GM12878 (cell line): ENCODE measurements around the gene GOLGA5. TPM values are rescaled to one million over a fixed set of nuclear protein-coding genes. Genes with fewer than 3 reads are reported as not detected.

Experiments
- ATAC-seq: fragments of 200-7000 bp; cut with Tn5 transposase; 3 replicates; pipeline ENCODE4 v1.9.1; 2020; ENCODE audit warnings: mild to moderate bottlenecking, moderate library complexity
- BruUV-seq: library from RNA; stranded (reverse); fragments of 400-500 nt; replicated peaks from 2 replicates; lab custom pipeline; 2021; lab: Mats Ljungman, UMichigan
- CTCF ChIA-PET: fragments of 300-600 bp; sonication (Branson Sonifier 250); formaldehyde crosslinking; extraction: SDS; loops from one replicate; lab custom pipeline; 2021; ENCODE audit warnings: inconsistent platforms; lab: Yijun Ruan, JAX
- POLR2A ChIA-PET: fragments of 350-600 bp; formaldehyde crosslinking; extraction: SDS; loops from one replicate; lab custom pipeline; 2021; ENCODE audit warnings: inconsistent platforms; lab: Charles Lee
- RAD21 ChIA-PET: fragments of 300-600 bp; sonication (Branson Sonifier 250); formaldehyde crosslinking; loops from one replicate; lab custom pipeline; 2023; ENCODE audit warnings: antibody characterized with exemption; ENCODE audit not compliant: unreplicated experiment; lab: Charles Lee
- SMC1A ChIA-PET: fragments of 300-600 bp; sonication (Branson Sonifier 250); formaldehyde crosslinking; loops from one replicate; lab custom pipeline; 2023; ENCODE audit not compliant: unreplicated experiment, uncharacterized antibody; lab: Charles Lee
- DNase-seq: peaks from one replicate; pipeline ENCODE4 v3.0.0-alpha.2; 2011; ENCODE audit warnings: low read depth, low spot score
- FAIRE-seq: peaks from 3 replicates; lab custom pipeline; 2011; peaks lifted over from hg19 to GRCh38; lab: Jason Lieb, UNC
- H2AFZ ChIP-seq: 2 replicates; pipeline ENCODE4 v1.6.0; 2011; ENCODE audit warnings: low read depth, low read length, control low read depth; ENCODE audit not compliant: control insufficient read depth
- H3K27ac ChIP-seq: 2 replicates; pipeline ENCODE4 v1.5.1; 2011; ENCODE audit warnings: control low read depth; ENCODE audit not compliant: control insufficient read depth, insufficient read depth
- H3K27me3 ChIP-seq, 2 experiments: replicated peaks in 1 of 2; 2 replicates each; pipeline versions ENCODE4 v1.6.0 to v1.6.1; 2011; ENCODE audit warnings: low read length in 1 of 2; ENCODE audit not compliant: control insufficient read depth in 2 of 2, insufficient read depth in 2 of 2
- H3K36me3 ChIP-seq, 2 experiments: 2 replicates each; pipeline ENCODE4 v1.5.1; 2011; ENCODE audit warnings: low read length in 1 of 2; ENCODE audit not compliant: control insufficient read depth in 2 of 2, insufficient read depth in 2 of 2
- H3K4me1 ChIP-seq: 2 replicates; pipeline ENCODE4 v1.6.1; 2011; ENCODE audit warnings: mild to moderate bottlenecking, low read length, moderate library complexity, mixed read lengths; ENCODE audit not compliant: control insufficient read depth, insufficient read depth
- H3K4me2 ChIP-seq: 2 replicates; pipeline ENCODE4 v1.6.0; 2011; ENCODE audit warnings: control low read depth; ENCODE audit not compliant: control insufficient read depth, insufficient read depth
- H3K4me3 ChIP-seq: fragments of 200-600 bp; sonication (generic); 2 replicates; pipeline ENCODE4 v1.5.1; 2016
- H3K79me2 ChIP-seq: 2 replicates; pipeline ENCODE4 v1.6.0; 2011; ENCODE audit warnings: low read length; ENCODE audit not compliant: control insufficient read depth, insufficient read depth
- H3K9ac ChIP-seq: 2 replicates; pipeline ENCODE4 v1.8.0; 2011; ENCODE audit warnings: low read length, control low read depth, mixed read lengths; ENCODE audit not compliant: control insufficient read depth, insufficient read depth
- H3K9me3 ChIP-seq: replicated peaks from 3 replicates; pipeline ENCODE4 v1.5.1; 2011; ENCODE audit warnings: mild to moderate bottlenecking, low read length; ENCODE audit not compliant: control insufficient read depth, insufficient read depth
- H4K20me1 ChIP-seq: 2 replicates; pipeline ENCODE4 v1.6.0; 2011; ENCODE audit not compliant: control insufficient read depth, insufficient read depth
- ATF7 ChIP-seq: fragments of 450-650 bp; IDR thresholded peaks from 2 replicates; pipeline ENCODE4 v1.6.1; 2016; ENCODE audit warnings: low read depth, mild to moderate bottlenecking
- BCL11A ChIP-seq: IDR thresholded peaks from 2 replicates; pipeline ENCODE4 v1.6.1; 2011; ENCODE audit warnings: low read depth, low read length
- IKZF2 ChIP-seq, 2 experiments: fragments of 450-650 bp; IDR thresholded peaks; 2 replicates each; pipeline ENCODE4 v1.6.1; 2017; ENCODE audit warnings: mild to moderate bottlenecking in 2 of 2, moderate library complexity in 2 of 2
- JUNB ChIP-seq: IDR thresholded peaks from 2 replicates; pipeline ENCODE4 v1.6.1; 2016; ENCODE audit warnings: antibody characterized with exemption, mild to moderate bottlenecking
- WGBS: methylation state at CpG from one replicate; pipeline ENCODE4 v1.1.6; 2016; ENCODE audit warnings: low lambda C conversion rate; ENCODE audit not compliant: insufficient replicate concordance, insufficient coverage; ENCODE audit errors: missing lambda C conversion rate; 5-methylcytosine and 5-hydroxymethylcytosine counted together
- in situ Hi-C: fragments of 300-500 bp; cut with MboI; formaldehyde crosslinking; loops from 9 replicates; pipeline ENCODE4 v1.14.3; 2018; ENCODE audit warnings: mixed read lengths
- intact Hi-C: fragments of 100-400 bp; cut with micrococcal nuclease; formaldehyde crosslinking; loops from one replicate; pipeline ENCODE4 v1.14.2; 2022; ENCODE audit not compliant: unreplicated experiment
- polyA plus RNA-seq, 11 experiments: library from polyadenylated mRNA; depleted of rRNA in 4 of 11; unstranded in 6 of 11; stranded (reverse) in 5 of 11; fragments of >200 nt; fragmentation: Nextera tagmentation in 4 of 11; fragmentation: Illumina TruSeq in 1 of 11; extraction: Ambion mirVana in 4 of 11; extraction: Trizol in 1 of 11; gene quantifications; 1 replicate in 1 of 11; 2 replicates in 10 of 11; pipeline versions ENCODE4 v1.2.1 to v1.2.3, GENCODE V29; 2011 to 2016; ENCODE audit warnings: inconsistent platforms in 2 of 11, missing spikeins in 2 of 11, low read depth in 1 of 11
- total RNA-seq, 4 experiments: library from RNA; depleted of rRNA in 3 of 4; stranded (reverse); fragments of >200 nt in 3 of 4; fragmentation: Illumina TruSeq in 1 of 4; extraction: Trizol in 1 of 4; gene quantifications; 2 replicates each; pipeline versions ENCODE4 v1.2.1 to v1.2.3, GENCODE V29; 2013 to 2021
- TF ChIP-seq, protein P1 (sequence below): IDR thresholded peaks from 2 replicates; pipeline ENCODE4 v1.6.1; 2012; ENCODE audit warnings: low read length, inconsistent platforms

GOLGA5 gene
- total and polyA plus RNA-seq, 10 of the 15 experiments (the other 5 are each of a cell fraction or from before 2014, with no cell fraction given), result 10.9 to 30.1 (median 19.7) TPM

DNA sequence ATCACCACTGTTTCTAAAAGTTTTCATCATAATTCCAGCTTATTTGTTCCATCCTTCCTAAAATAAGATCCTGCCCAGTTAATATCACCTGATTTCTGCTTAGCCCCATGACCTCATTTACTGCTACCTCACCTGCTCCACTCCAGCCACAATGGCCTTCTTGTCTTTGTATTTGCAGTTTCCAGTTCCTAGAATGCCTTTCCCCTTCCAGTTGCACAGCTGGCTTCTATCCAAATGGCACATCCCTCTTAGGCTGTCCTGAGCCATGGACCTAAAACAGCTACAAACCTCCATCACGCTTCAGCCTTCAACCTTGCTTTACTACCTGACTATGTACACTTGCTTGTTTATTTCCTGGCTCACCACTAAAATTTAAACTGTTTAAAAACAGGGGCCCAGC is 39.1 kb upstream of the GOLGA5 start:
- ChIA-PET RAD21 (interaction anchor here (0.8 kb wide), 1 partner anchor 37 kb away, joined by 3 read pairs; no protein-coding TSS in a partner anchor), POLR2A (interaction anchor here (0.5 to 1.8 kb wide), 6 partner anchors 12 to 409 kb away, joined by 3 to 9 read pairs (median 4); no protein-coding TSS in a partner anchor), SMC1A (interaction anchor here (1.1 to 2.7 kb wide), 4 partner anchors 11 to 40 kb away, joined by 3 to 19 read pairs (median 4); no protein-coding TSS in a partner anchor), CTCF (interaction anchor here (1.0 kb wide), 1 partner anchor 29 kb away, joined by 4 read pairs; no protein-coding TSS in a partner anchor)
- H3K4me3 ChIP-seq, result no peak overlapping the region
- no TSS peak for BruUV-seq
- no peak overlapping the region for H3K9ac ChIP-seq
- H3K4me1 ChIP-seq, result peaks cover 32% of the 10 kb centered on the region
- intact Hi-C loops (no loop called here), in situ Hi-C loops (loop anchor here (25.0 kb wide), 2 partner anchors 1207 to 1393 kb away; no protein-coding TSS in a partner anchor)
- H3K4me2 ChIP-seq, result no peak overlapping the region
- no peak overlapping the region for H3K27ac ChIP-seq
- peaks cover 12% of the 10 kb centered on the region for H3K9me3 ChIP-seq
- DNase-seq (no peak), FAIRE-seq (no peak), ATAC-seq (no peak)
- H4K20me1 ChIP-seq, result no peaks in the 10 kb centered on the region
- no peaks in the 10 kb centered on the region for H3K36me3 ChIP-seq
- no peaks in the 10 kb centered on the region for H3K79me2 ChIP-seq
- H2AFZ ChIP-seq, result no peak overlapping the region
- 100% methylated on average over 1 of the region's 1 CpG for WGBS
- H3K27me3 ChIP-seq, result no peaks in the 10 kb centered on the region
- TF ChIP-seq JUNB (no peak), ATF7 (0 out of 2 replicates have a peak, but pooled peaks have one; percentile 9), IKZF2 (IDR thresholded peaks at IDR 0.05) (0 out of 4 replicates have a peak, but pooled peaks of 1 of the 2 experiments have one; percentile 10)

DNA sequence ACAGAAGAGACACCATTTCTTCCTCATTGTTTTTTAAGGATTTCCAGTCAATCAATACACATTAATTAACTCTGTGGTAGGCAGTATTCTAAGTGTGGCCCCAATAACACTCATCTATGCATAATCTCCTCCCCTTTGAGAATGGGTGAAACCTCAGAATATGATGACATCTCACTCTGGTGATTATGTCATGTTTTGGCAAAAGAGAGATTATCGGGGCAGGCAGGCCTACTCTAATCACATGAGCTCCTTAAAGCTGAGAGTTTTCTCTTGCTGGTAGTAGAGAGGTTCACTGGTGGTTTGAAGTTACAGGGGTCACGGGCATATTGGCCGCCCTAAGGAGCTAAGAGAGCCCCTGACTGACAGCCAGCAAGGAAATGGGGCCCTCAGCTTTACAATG is 38.6 kb upstream of the GOLGA5 start:
- Histone ChIP-seq H3K9ac (no peak overlapping the region), H4K20me1 (no peaks in the 10 kb centered on the region), H3K79me2 (no peaks in the 10 kb centered on the region), H3K4me2 (no peak overlapping the region), H3K27ac (no peak overlapping the region), H2AFZ (no peak overlapping the region), H3K4me1 (peaks cover 35% of the 10 kb centered on the region), H3K4me3 (no peak overlapping the region), H3K9me3 (peaks cover 9% of the 10 kb centered on the region), H3K27me3 (no peaks in the 10 kb centered on the region), H3K36me3 (no peaks in the 10 kb centered on the region)
- TF ChIP-seq BCL11A (no peak), ATF7 (peak; percentile 57)
- TF ChIP-seq, protein P1, sequence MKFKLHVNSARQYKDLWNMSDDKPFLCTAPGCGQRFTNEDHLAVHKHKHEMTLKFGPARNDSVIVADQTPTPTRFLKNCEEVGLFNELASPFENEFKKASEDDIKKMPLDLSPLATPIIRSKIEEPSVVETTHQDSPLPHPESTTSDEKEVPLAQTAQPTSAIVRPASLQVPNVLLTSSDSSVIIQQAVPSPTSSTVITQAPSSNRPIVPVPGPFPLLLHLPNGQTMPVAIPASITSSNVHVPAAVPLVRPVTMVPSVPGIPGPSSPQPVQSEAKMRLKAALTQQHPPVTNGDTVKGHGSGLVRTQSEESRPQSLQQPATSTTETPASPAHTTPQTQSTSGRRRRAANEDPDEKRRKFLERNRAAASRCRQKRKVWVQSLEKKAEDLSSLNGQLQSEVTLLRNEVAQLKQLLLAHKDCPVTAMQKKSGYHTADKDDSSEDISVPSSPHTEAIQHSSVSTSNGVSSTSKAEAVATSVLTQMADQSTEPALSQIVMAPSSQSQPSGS, result no peak
- ATAC-seq, result peak; percentile 13; the same call in 1 of the 3 replicates
- ChIA-PET RAD21 (no interaction called here), SMC1A (interaction anchor here (2.7 kb wide), 1 partner anchor 13 kb away, joined by 19 read pairs; no protein-coding TSS in a partner anchor), CTCF (interaction anchor here (1.0 kb wide), 1 partner anchor 29 kb away, joined by 4 read pairs; no protein-coding TSS in a partner anchor), POLR2A (interaction anchor here (1.1 to 1.8 kb wide), 3 partner anchors 12 to 20 kb away, joined by 3 to 9 read pairs (median 5); no protein-coding TSS in a partner anchor)
- no peak for DNase-seq
- WGBS, result 97% methylated on average over 3 of the region's 3 CpGs
- no peak for FAIRE-seq
- BruUV-seq, result no TSS peak
- in situ Hi-C loops (loop anchor here (25.0 kb wide), 2 partner anchors 1207 to 1393 kb away; no protein-coding TSS in a partner anchor), intact Hi-C loops (no loop called here)
